A204.1 (cell line): ENCODE results near the gene UPP1.
A peak's percentile ranks its signal among the peaks of the same experiment; 100 is the strongest.
"Not testable (repeated sequence)": the region's sequence is repeated elsewhere in the genome, so short reads cannot be mapped to it uniquely, and the experiment has no call there.

Source experiments
- FAIRE-seq: peaks from 2 replicates; lab custom pipeline; 2012; peaks lifted over from hg19 to GRCh38; lab: Jason Lieb, UNC

UPP1 gene

GRCh38 chr7:48112401-48113165 lies 23.5 kb downstream of the UPP1 start:
- no peak for FAIRE-seq

- FAIRE-seq: no peak
Observed at GRCh38 chr7:48113275-48113674, 24.2 kb downstream of the UPP1 start.

GRCh38 chr7:48114115-48114514 lies 25.1 kb downstream of the UPP1 start:
- FAIRE-seq: no peak

GRCh38 chr7:48114589-48114988 lies 25.5 kb downstream of the UPP1 start:
- no peak for FAIRE-seq

- FAIRE-seq: no peak
Observed at GRCh38 chr7:48116043-48116442, 27.0 kb downstream of the UPP1 start.

GRCh38 chr7:48118041-48118440 lies 29.0 kb downstream of the UPP1 start:
- no peak for FAIRE-seq

- not testable (repeated sequence) for FAIRE-seq
Observed at GRCh38 chr7:48120536-48120935, 31.5 kb downstream of the UPP1 start.

GRCh38 chr7:48126037-48126436 lies 37.0 kb downstream of the UPP1 start:
- FAIRE-seq: no peak

GRCh38 chr7:48130658-48131108 lies 41.6 kb downstream of the UPP1 start:
- FAIRE-seq: no peak

GRCh38 chr7:48132792-48133191 lies 43.7 kb downstream of the UPP1 start:
- FAIRE-seq: no peak

GRCh38 chr7:48139459-48139858 lies 50.4 kb downstream of the UPP1 start:
- no peak for FAIRE-seq

- no peak for FAIRE-seq
Observed at GRCh38 chr7:48140001-48140681, 51.1 kb downstream of the UPP1 start.

- no peak for FAIRE-seq
Observed at GRCh38 chr7:48141521-48141920, 52.5 kb downstream of the UPP1 start.

- FAIRE-seq: no peak
Observed at GRCh38 chr7:48144291-48144768, 55.3 kb downstream of the UPP1 start.

GRCh38 chr7:48147078-48147591 lies 58.1 kb downstream of the UPP1 start:
- no peak for FAIRE-seq

- FAIRE-seq: not testable (repeated sequence)
Observed at GRCh38 chr7:48147690-48148089, 58.6 kb downstream of the UPP1 start.

- no peak for FAIRE-seq
Observed at GRCh38 chr7:48148311-48148710, 59.2 kb downstream of the UPP1 start.

- no peak for FAIRE-seq
Observed at GRCh38 chr7:48149058-48149457, 60.0 kb downstream of the UPP1 start.

GRCh38 chr7:48150086-48150485 lies 61.0 kb downstream of the UPP1 start:
- no peak for FAIRE-seq

- FAIRE-seq: peak; percentile 66
Observed at GRCh38 chr7:48154792-48155413, 65.8 kb downstream of the UPP1 start.
